HepG2 (cell line): ENCODE measurements around the gene LRP1B. TPM values are rescaled to one million over a fixed set of nuclear protein-coding genes. Genes with fewer than 3 reads are reported as not detected.

Source experiments
- ATAC-seq: fragments of 200-7000 bp; cut with Tn5 transposase; 3 replicates; pipeline ENCODE4 v1.9.1; 2020; ENCODE audit warnings: mild to moderate bottlenecking, moderate library complexity
- BruUV-seq: library from RNA; stranded (reverse); fragments of 400-500 nt; replicated peaks from 2 replicates; lab custom pipeline; 2021; lab: Mats Ljungman, UMichigan
- CTCF ChIA-PET: fragments of 300-600 bp; formaldehyde crosslinking; extraction: SDS; loops from one replicate; lab custom pipeline; 2021; ENCODE audit warnings: low total read pairs, inconsistent platforms, low intra/inter-chr PET ratio; lab: Yijun Ruan, JAX
- POLR2A ChIA-PET: fragments of 350-600 bp; sonication (Branson Sonifier 250); formaldehyde crosslinking; loops from one replicate; lab custom pipeline; 2020; ENCODE audit warnings: antibody characterized with exemption, inconsistent platforms; lab: Yijun Ruan, JAX
- DNase-seq: peaks from one replicate; pipeline ENCODE4 v3.0.0-alpha.2; 2015; ENCODE audit warnings: low spot score
- FAIRE-seq: peaks from 3 replicates; lab custom pipeline; 2011; peaks lifted over from hg19 to GRCh38; lab: Jason Lieb, UNC
- H2AFZ ChIP-seq: one replicate; pipeline ENCODE4 v1.6.1; 2011; ENCODE audit warnings: low read length, inconsistent platforms
- H3K27ac ChIP-seq: fragments of 300-600 bp; 3 replicates; pipeline ENCODE4 v1.8.0; 2011; ENCODE audit warnings: mixed run types, mild to moderate bottlenecking, mixed read lengths, low read length, inconsistent platforms; ENCODE audit not compliant: insufficient read depth; ENCODE audit errors: extremely low read length
- H3K27me3 ChIP-seq, 2 experiments: fragments of 200-600 bp in 1 of 2; 2 replicates in 1 of 2; 3 replicates in 1 of 2; pipeline versions ENCODE4 v1.6.0 to v1.8.0; 2011; ENCODE audit warnings: low read length in 2 of 2, mild to moderate bottlenecking in 2 of 2, moderate library complexity in 2 of 2, inconsistent platforms in 1 of 2; ENCODE audit not compliant: insufficient read depth in 2 of 2, control insufficient read depth in 1 of 2
- H3K36me3 ChIP-seq, 2 experiments: fragments of 200-600 bp in 1 of 2; replicated peaks in 1 of 2; 2 replicates in 1 of 2; 3 replicates in 1 of 2; pipeline versions ENCODE4 v1.5.1 to v1.8.0; 2011; ENCODE audit warnings: low read length in 2 of 2, inconsistent platforms in 1 of 2; ENCODE audit not compliant: insufficient read depth in 2 of 2, control insufficient read depth in 1 of 2
- H3K4me1 ChIP-seq: 2 replicates; pipeline ENCODE4 v1.5.1; 2012; ENCODE audit warnings: low read length, inconsistent platforms; ENCODE audit not compliant: insufficient read depth
- H3K4me2 ChIP-seq: 2 replicates; pipeline ENCODE4 v1.6.0; 2011; ENCODE audit warnings: low read depth, low read length, inconsistent platforms
- H3K4me3 ChIP-seq, 3 experiments: fragments of 200-600 bp in 1 of 3; sonication (generic), shearing (Covaris generic) in 1 of 3; replicated peaks in 1 of 3; 2 replicates each; pipeline ENCODE4 v1.5.1; 2011 to 2016; ENCODE audit warnings: low read length in 3 of 3, inconsistent platforms in 2 of 3, low read depth in 2 of 3, mild to moderate bottlenecking in 2 of 3, control low read depth in 1 of 3, mixed read lengths in 1 of 3; ENCODE audit not compliant: insufficient read depth in 1 of 3
- H3K79me2 ChIP-seq: one replicate; pipeline ENCODE4 v1.6.1; 2011; ENCODE audit warnings: low read length, inconsistent platforms; ENCODE audit not compliant: insufficient read depth
- H3K9ac ChIP-seq: 2 replicates; pipeline ENCODE4 v1.6.0; 2011; ENCODE audit warnings: mild to moderate bottlenecking, low read depth, low read length, inconsistent platforms; ENCODE audit not compliant: insufficient read depth
- H3K9me3 ChIP-seq: 2 replicates; pipeline ENCODE4 v1.5.1; 2012; ENCODE audit warnings: mild to moderate bottlenecking, low read length
- H4K20me1 ChIP-seq: 2 replicates; pipeline ENCODE4 v1.6.0; 2011; ENCODE audit warnings: inconsistent platforms, mild to moderate bottlenecking, low read length, moderate library complexity; ENCODE audit not compliant: insufficient read depth
- AFF4 ChIP-seq: sonication (generic); formaldehyde crosslinking; IDR thresholded peaks from 2 replicates; pipeline ENCODE4 v1.4.0; 2020; ENCODE audit warnings: missing genetic modification reagents
- AHDC1 ChIP-seq: sonication (generic); formaldehyde crosslinking; IDR thresholded peaks from 2 replicates; pipeline ENCODE4 v1.5.1; 2020; ENCODE audit warnings: mild to moderate bottlenecking, missing genetic modification reagents, borderline replicate concordance
- BORCS8-MEF2B ChIP-seq: sonication (generic); formaldehyde crosslinking; IDR thresholded peaks from 2 replicates; pipeline ENCODE4 v1.8.0; 2022; ENCODE audit warnings: mild to moderate bottlenecking, missing genetic modification reagents
- ESRRA ChIP-seq: sonication (generic); formaldehyde crosslinking; IDR thresholded peaks from 2 replicates; pipeline ENCODE4 v1.5.1; 2020; ENCODE audit warnings: mild to moderate bottlenecking, low read depth, missing genetic modification reagents
- GTF2F1 ChIP-seq: fragments of 150-350 bp; IDR thresholded peaks from 2 replicates; pipeline ENCODE4 v1.6.1; 2014; ENCODE audit warnings: low read length
- POLR2AphosphoS2 ChIP-seq: IDR thresholded peaks from 2 replicates; pipeline ENCODE4 v1.6.1; 2011; ENCODE audit warnings: low read depth, low read length, improper control_type of control experiment
- RNF2 ChIP-seq: fragments of 450-650 bp; conservative IDR thresholded peaks from 2 replicates; pipeline ENCODE4 v1.6.1; 2016; ENCODE audit warnings: low read depth
- RNF219 ChIP-seq: sonication (generic); formaldehyde crosslinking; IDR thresholded peaks from 2 replicates; pipeline ENCODE4 v1.5.0; 2020; ENCODE audit warnings: mild to moderate bottlenecking, missing genetic modification reagents
- TCF12 ChIP-seq, 2 experiments: fragments of 450-650 bp in 1 of 2; sonication (generic) in 1 of 2; formaldehyde crosslinking in 1 of 2; IDR thresholded peaks; 2 replicates each; pipeline versions ENCODE4 v1.6.1 to v1.8.0; 2017 to 2022; ENCODE audit warnings: antibody characterized with exemption in 1 of 2, mild to moderate bottlenecking in 1 of 2, missing genetic modification reagents in 1 of 2, moderate library complexity in 1 of 2
- ZNF180 ChIP-seq: sonication (generic); formaldehyde crosslinking; IDR thresholded peaks from 2 replicates; pipeline ENCODE4 v1.4.0; 2020; ENCODE audit warnings: low read depth, missing genetic modification reagents, borderline replicate concordance
- ZNF260 ChIP-seq: sonication (generic); formaldehyde crosslinking; IDR thresholded peaks from 2 replicates; pipeline ENCODE4 v1.4.0; 2020; ENCODE audit warnings: missing genetic modification reagents, low read depth, mild to moderate bottlenecking, borderline replicate concordance
- ZNF414 ChIP-seq: sonication (generic); formaldehyde crosslinking; IDR thresholded peaks from 2 replicates; pipeline ENCODE4 v1.5.0; 2020; ENCODE audit warnings: missing genetic modification reagents
- ZNF644 ChIP-seq: IDR thresholded peaks from 2 replicates; pipeline ENCODE4 v1.6.1; 2016; ENCODE audit warnings: low read depth
- WGBS: methylation state at CpG from one replicate; pipeline ENCODE4 v1.1.6; 2017; ENCODE audit warnings: low lambda C conversion rate; 5-methylcytosine and 5-hydroxymethylcytosine counted together
- in situ Hi-C: cut with HindIII; loops from 2 replicates; pipeline ENCODE4 v1.10.0; 2017; ENCODE audit warnings: low pct_unique_long_range_greater_than_20kb; ENCODE audit not compliant: extremely low pct_ligation_motif_present
- intact Hi-C: fragments of 100-400 bp; cut with micrococcal nuclease; formaldehyde crosslinking; loops from one replicate; pipeline ENCODE4 v1.10.0; 2022; ENCODE audit not compliant: unreplicated experiment
- polyA plus RNA-seq, 8 experiments: library from polyadenylated mRNA; depleted of rRNA in 3 of 8; stranded (reverse) in 7 of 8; unstranded in 1 of 8; fragments of >200 nt; fragmentation: Illumina TruSeq in 4 of 8; extraction: Trizol in 4 of 8; gene quantifications; 2 replicates each; pipeline versions ENCODE4 v1.2.1 to v1.2.3, GENCODE V29; 2011 to 2016; ENCODE audit warnings: low read depth in 4 of 8, missing spikeins in 1 of 8, mixed read lengths in 1 of 8; ENCODE audit not compliant: insufficient read depth in 1 of 8
- total RNA-seq, 5 experiments: library from RNA; depleted of rRNA; stranded (reverse); fragments of >200 nt; fragmentation: Illumina TruSeq; extraction: Trizol; gene quantifications; 2 replicates each; pipeline ENCODE4 v1.2.3, GENCODE V29; 2016; ENCODE audit warnings: low read depth in 1 of 5

Gene LRP1B
- total and polyA plus RNA-seq, 2 of the 13 experiments (the other 11 are each of a cell fraction or from before 2014, with no cell fraction given) = 0.04 TPM; not detected in 1

- Histone ChIP-seq H3K9me3 (no peaks in the 10 kb centered on the region), H3K36me3 (no peaks in the 10 kb centered on the region), H3K27me3 (no peaks in the 10 kb centered on the region), H3K9ac (no peak overlapping the region), H3K79me2 (no peaks in the 10 kb centered on the region), H3K4me3 (no peak overlapping the region), H3K4me2 (no peak overlapping the region), H3K4me1 (no peaks in the 10 kb centered on the region), H2AFZ (no peak overlapping the region), H4K20me1 (no peaks in the 10 kb centered on the region), H3K27ac (no peak overlapping the region)
- in situ Hi-C loops = no loop called here
- CTCF ChIA-PET = no interaction called here
- no peak for FAIRE-seq
- BruUV-seq = no TSS peak
- no peak for ATAC-seq
- POLR2A ChIA-PET = no interaction called here
- DNase-seq = no peak
- 4% methylated on average over 3 of the region's 3 CpGs for WGBS
- intact Hi-C loops = no loop called here
- no peak for TF ChIP-seq ZNF180 (CRISPR knock-in tag)
- no peak for TF ChIP-seq AFF4 (CRISPR knock-in tag)
- TF ChIP-seq TCF12 (IDR thresholded peaks at IDR 0.05) = no peak
- no peak for TF ChIP-seq TCF12 (CRISPR knock-in tag; IDR thresholded peaks at IDR 0.05)
- TF ChIP-seq GTF2F1 = no peak
- TF ChIP-seq ZNF414 = no peak
- TF ChIP-seq AHDC1 (CRISPR knock-in tag) = no peak
- no peak for TF ChIP-seq BORCS8-MEF2B
- no peak for TF ChIP-seq RNF2
- TF ChIP-seq RNF219 (CRISPR knock-in tag) = no peak
- TF ChIP-seq ZNF644 = no peak
- TF ChIP-seq ZNF260 (CRISPR knock-in tag) = no peak
- TF ChIP-seq POLR2AphosphoS2 = no peak
- no peak for TF ChIP-seq ESRRA (CRISPR knock-in tag)
These were observed 309.9 kb downstream of the LRP1B start for GRCh38 chr2:141820893-141821292.
